ENCODE measurements around the gene CYB5RL. TPM values are rescaled to one million over a fixed set of nuclear protein-coding genes. Genes with fewer than 3 reads are reported as not detected.

Gene CYB5RL
- total RNA-seq, 1 donor from 2014 or later = 5.2 TPM

DNA sequence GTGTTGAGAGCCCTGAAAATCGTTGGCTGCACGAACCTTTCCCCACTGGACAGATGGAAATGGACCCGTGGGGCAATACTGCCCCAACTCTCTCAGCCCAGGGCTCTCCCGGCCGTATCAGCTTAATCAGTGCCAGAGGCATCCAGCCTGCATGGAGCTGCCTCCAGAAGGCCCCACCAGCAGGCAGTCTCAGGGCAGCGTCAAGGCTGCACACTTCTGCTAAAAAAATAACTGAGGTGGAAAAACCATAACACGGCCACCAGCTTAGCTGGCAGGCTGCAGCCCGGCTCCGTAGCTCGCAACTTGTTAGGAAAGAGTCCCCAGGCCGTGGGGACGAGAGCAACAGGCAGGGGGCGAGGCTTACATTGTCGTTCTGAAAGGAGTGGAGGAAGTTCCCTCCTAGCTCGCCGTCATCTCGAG lies 28.1 kb upstream of the CYB5RL start:
- H3K36me3 ChIP-seq (ENCODE audit: control insufficient read depth in 3 of 3, insufficient read depth in 3 of 3, low read length in 3 of 3) = peaks cover 2 to 12% (median 9%) of the 10 kb centered on the region in 3 donors
- peaks cover 0 to 10% (median 2%) of the 10 kb centered on the region in 3 donors for H3K4me1 ChIP-seq (ENCODE audit: control insufficient read depth in 3 of 3, insufficient read depth in 3 of 3, low read length in 3 of 3)
- H3K27ac ChIP-seq (ENCODE audit: low read depth, low read length) = no peak overlapping the region
- no peak overlapping the region for H3K9ac ChIP-seq (ENCODE audit: low read depth in 1 of 3, low read length in 3 of 3)
- H3K27me3 ChIP-seq (ENCODE audit: control insufficient read depth in 3 of 3, insufficient read depth in 3 of 3, low read length in 3 of 3) = no peaks in the 10 kb centered on the region
- no peaks in the 10 kb centered on the region for H3K9me3 ChIP-seq (ENCODE audit: control insufficient read depth in 3 of 3, low read length in 3 of 3)
- H3K4me3 ChIP-seq (ENCODE audit: low read length in 3 of 3) = no peak overlapping the region

DNA sequence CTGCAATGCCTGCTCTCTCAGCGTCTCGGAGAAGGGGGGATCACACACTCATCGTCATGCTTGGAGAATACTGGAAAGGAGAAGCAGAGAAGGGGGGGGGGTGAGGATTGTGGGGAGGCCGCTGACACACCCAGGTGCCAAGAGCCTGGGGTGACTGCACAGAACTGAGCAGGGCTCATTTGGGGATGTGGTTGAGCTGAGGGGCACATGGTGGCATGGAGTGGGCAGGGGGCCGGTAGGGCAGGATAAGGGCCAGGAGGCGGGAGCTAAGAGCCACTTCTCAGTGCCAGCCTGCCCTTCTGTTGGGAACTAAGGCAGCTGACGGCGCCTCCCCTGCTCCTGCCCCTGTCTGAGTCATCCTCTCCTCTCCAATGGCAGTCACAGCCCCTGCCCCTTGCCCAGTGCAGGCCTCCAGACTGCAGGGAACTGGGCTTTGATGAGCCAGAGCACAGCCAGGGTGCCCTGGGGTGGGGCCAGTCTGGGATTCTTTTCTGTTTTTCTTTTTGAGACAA lies 27.3 kb upstream of the CYB5RL start:
- H3K27ac ChIP-seq (ENCODE audit: low read depth, low read length) = no peak overlapping the region
- no peaks in the 10 kb centered on the region for H3K9me3 ChIP-seq (ENCODE audit: control insufficient read depth in 3 of 3, low read length in 3 of 3)
- no peak overlapping the region for H3K4me3 ChIP-seq (ENCODE audit: low read length in 3 of 3)
- peaks cover 0 to 10% (median 3%) of the 10 kb centered on the region in 3 donors for H3K4me1 ChIP-seq (ENCODE audit: control insufficient read depth in 3 of 3, insufficient read depth in 3 of 3, low read length in 3 of 3)
- H3K9ac ChIP-seq (ENCODE audit: low read depth in 1 of 3, low read length in 3 of 3) = no peak overlapping the region
- no peaks in the 10 kb centered on the region for H3K27me3 ChIP-seq (ENCODE audit: control insufficient read depth in 3 of 3, insufficient read depth in 3 of 3, low read length in 3 of 3)
- peaks cover 2 to 12% (median 9%) of the 10 kb centered on the region in 3 donors for H3K36me3 ChIP-seq (ENCODE audit: control insufficient read depth in 3 of 3, insufficient read depth in 3 of 3, low read length in 3 of 3)

DNA sequence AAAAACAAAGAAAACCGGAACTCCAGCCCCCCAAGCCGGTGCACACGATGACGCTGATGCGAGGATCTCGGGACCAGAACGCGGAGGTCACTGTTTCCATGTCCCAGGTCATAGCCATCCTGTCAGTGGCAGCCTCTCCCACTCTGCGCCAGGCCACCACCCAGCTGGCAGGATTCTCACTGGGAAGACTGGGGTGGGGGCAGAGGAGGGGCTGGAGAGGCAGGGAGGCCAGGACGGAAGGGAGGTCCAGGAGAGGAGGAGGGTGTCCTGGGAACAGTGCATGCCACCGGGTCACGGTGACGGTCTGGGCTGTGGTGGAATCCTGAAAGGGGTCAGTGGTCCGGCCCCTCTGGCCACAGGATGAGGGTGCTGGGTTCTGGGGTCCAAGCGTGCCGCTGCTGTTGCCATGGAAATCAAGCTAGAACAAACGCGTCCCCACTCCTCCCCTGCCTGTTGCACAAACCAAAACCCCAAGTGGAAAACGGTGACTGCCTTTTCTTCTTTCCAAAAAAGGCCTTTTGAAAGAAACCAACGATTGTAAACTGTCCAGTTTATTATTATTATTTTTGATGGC lies 26.2 kb upstream of the CYB5RL start:
- H3K27me3 ChIP-seq (ENCODE audit: control insufficient read depth in 3 of 3, insufficient read depth in 3 of 3, low read length in 3 of 3) = no peaks in the 10 kb centered on the region
- H3K27ac ChIP-seq (ENCODE audit: low read depth, low read length) = no peak overlapping the region
- H3K36me3 ChIP-seq (ENCODE audit: control insufficient read depth in 3 of 3, insufficient read depth in 3 of 3, low read length in 3 of 3) = peaks cover 2 to 12% (median 9%) of the 10 kb centered on the region in 3 donors
- H3K4me3 ChIP-seq (ENCODE audit: low read length in 3 of 3) = no peak overlapping the region
- no peak overlapping the region for H3K9ac ChIP-seq (ENCODE audit: low read depth in 1 of 3, low read length in 3 of 3)
- H3K9me3 ChIP-seq (ENCODE audit: control insufficient read depth in 3 of 3, low read length in 3 of 3) = no peaks in the 10 kb centered on the region
- H3K4me1 ChIP-seq (ENCODE audit: control insufficient read depth in 3 of 3, insufficient read depth in 3 of 3, low read length in 3 of 3) = peaks cover 4 to 14% (median 8%) of the 10 kb centered on the region in 3 donors

DNA sequence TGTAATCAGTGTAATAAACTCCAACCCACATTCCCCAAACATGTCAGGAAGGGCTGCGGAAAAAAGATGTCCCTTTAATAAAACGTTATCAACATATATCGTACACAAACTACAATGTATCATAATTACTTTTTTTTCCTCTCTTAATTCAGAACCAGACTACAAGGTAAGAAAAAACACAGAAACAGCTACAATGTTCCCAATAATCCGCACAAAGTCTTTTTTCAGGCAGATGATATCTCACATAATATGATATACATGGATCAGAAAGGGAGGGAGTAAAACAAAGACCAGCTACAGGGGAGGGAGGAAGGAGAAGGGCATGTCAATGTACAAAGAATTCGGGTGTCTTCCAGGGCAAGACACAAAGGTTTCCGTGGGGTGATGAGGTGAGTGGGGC lies 25.5 kb upstream of the CYB5RL start:
- Histone ChIP-seq H3K4me3 (ENCODE audit: low read length in 3 of 3) (no peak overlapping the region), H3K27me3 (ENCODE audit: control insufficient read depth in 3 of 3, insufficient read depth in 3 of 3, low read length in 3 of 3) (no peaks in the 10 kb centered on the region), H3K36me3 (ENCODE audit: control insufficient read depth in 3 of 3, insufficient read depth in 3 of 3, low read length in 3 of 3) (peaks cover 2 to 12% (median 4%) of the 10 kb centered on the region in 3 donors), H3K9ac (ENCODE audit: low read depth in 1 of 3, low read length in 3 of 3) (no peak overlapping the region), H3K27ac (ENCODE audit: low read depth, low read length) (no peak overlapping the region), H3K9me3 (ENCODE audit: control insufficient read depth in 3 of 3, low read length in 3 of 3) (no peaks in the 10 kb centered on the region), H3K4me1 (ENCODE audit: control insufficient read depth in 3 of 3, insufficient read depth in 3 of 3, low read length in 3 of 3) (peaks cover 9 to 21% (median 14%) of the 10 kb centered on the region in 3 donors)

DNA sequence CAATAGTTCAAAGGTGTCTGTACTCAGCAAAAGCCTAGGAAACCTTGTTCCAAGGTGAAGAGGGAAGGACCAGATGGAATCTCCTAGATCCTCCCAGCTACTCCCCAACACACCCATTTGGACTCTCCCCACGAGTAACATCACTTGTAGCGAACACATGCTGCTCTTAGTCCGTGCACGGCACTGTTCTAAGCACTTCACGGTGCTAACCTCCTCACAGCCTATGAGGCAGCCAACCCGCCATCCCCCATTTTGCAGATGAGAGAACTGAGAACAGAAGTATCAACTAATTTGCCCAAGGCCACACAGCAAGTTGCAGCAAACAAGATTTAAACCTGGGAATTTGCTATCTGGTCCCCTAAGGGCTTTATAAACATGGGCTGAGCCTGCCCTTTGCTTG lies 24.4 kb upstream of the CYB5RL start:
- Histone ChIP-seq H3K4me3 (ENCODE audit: low read length in 3 of 3) (no peak overlapping the region), H3K4me1 (ENCODE audit: control insufficient read depth in 3 of 3, insufficient read depth in 3 of 3, low read length in 3 of 3) (peaks cover 20 to 30% (median 24%) of the 10 kb centered on the region in 3 donors), H3K27ac (ENCODE audit: low read depth, low read length) (no peak overlapping the region), H3K9me3 (ENCODE audit: control insufficient read depth in 3 of 3, low read length in 3 of 3) (no peaks in the 10 kb centered on the region), H3K9ac (ENCODE audit: low read depth in 1 of 3, low read length in 3 of 3) (no peak overlapping the region), H3K27me3 (ENCODE audit: control insufficient read depth in 3 of 3, insufficient read depth in 3 of 3, low read length in 3 of 3) (no peaks in the 10 kb centered on the region), H3K36me3 (ENCODE audit: control insufficient read depth in 3 of 3, insufficient read depth in 3 of 3, low read length in 3 of 3) (peaks cover 2 to 10% (median 4%) of the 10 kb centered on the region in 3 donors)

DNA sequence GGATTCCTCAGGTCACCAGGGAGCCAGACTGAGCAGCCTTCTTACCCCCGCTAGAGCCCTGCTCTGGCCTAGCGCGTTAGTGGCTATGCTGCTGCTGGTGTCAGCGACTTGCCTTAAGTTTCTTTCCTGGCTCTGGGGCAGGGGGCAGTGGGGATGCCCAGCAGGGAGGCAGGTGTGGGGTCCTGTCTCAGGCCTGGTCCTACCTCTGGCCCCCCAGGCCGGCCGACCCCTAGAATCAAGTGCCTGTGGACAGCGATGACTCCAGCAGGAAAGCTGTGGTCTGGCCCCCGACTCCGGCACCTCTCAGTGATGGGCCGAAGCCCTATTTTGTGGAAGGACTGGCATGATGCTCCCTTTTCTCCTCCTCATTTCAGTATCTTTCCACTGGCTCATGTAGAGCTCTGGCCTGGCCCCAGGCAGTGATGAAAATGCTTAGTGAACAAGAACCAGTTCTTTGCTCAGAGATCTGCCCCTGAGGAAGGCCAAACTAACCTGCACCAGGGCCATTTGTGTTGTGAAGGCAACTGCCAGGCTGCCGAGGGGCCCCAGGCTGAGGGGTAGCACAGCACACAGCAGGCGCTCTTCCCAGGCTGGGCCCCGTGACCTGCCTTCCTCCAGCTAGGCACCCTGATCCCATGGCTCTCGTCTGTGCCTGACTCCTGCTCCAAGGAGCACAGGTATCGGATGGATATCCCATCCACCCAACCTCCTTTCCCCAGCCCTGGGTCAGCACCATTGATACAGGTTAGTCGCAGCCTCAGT lies 23.8 kb upstream of the CYB5RL start:
- Histone ChIP-seq H3K27me3 (ENCODE audit: control insufficient read depth in 3 of 3, insufficient read depth in 3 of 3, low read length in 3 of 3) (no peaks in the 10 kb centered on the region), H3K9me3 (ENCODE audit: control insufficient read depth in 3 of 3, low read length in 3 of 3) (no peaks in the 10 kb centered on the region), H3K4me1 (ENCODE audit: control insufficient read depth in 3 of 3, insufficient read depth in 3 of 3, low read length in 3 of 3) (peaks cover 26 to 32% (median 30%) of the 10 kb centered on the region in 3 donors), H3K9ac (ENCODE audit: low read depth in 1 of 3, low read length in 3 of 3) (no peak overlapping the region), H3K27ac (ENCODE audit: low read depth, low read length) (no peak overlapping the region), H3K4me3 (ENCODE audit: low read length in 3 of 3) (no peak overlapping the region), H3K36me3 (ENCODE audit: control insufficient read depth in 3 of 3, insufficient read depth in 3 of 3, low read length in 3 of 3) (peaks cover 4 to 16% (median 8%) of the 10 kb centered on the region in 3 donors)

- peaks cover 26 to 32% (median 31%) of the 10 kb centered on the region in 3 donors for H3K4me1 ChIP-seq (ENCODE audit: control insufficient read depth in 3 of 3, insufficient read depth in 3 of 3, low read length in 3 of 3)
- no peak overlapping the region for H3K27ac ChIP-seq (ENCODE audit: low read depth, low read length)
- H3K4me3 ChIP-seq (ENCODE audit: low read length in 3 of 3) = no peak overlapping the region
- H3K9ac ChIP-seq (ENCODE audit: low read depth in 1 of 3, low read length in 3 of 3) = no peak overlapping the region
- H3K9me3 ChIP-seq (ENCODE audit: control insufficient read depth in 3 of 3, low read length in 3 of 3) = no peaks in the 10 kb centered on the region
- H3K36me3 ChIP-seq (ENCODE audit: control insufficient read depth in 3 of 3, insufficient read depth in 3 of 3, low read length in 3 of 3) = peaks cover 11 to 20% (median 14%) of the 10 kb centered on the region in 3 donors
- no peaks in the 10 kb centered on the region for H3K27me3 ChIP-seq (ENCODE audit: control insufficient read depth in 3 of 3, insufficient read depth in 3 of 3, low read length in 3 of 3)
These were observed 22.9 kb upstream of the CYB5RL start for GRCh38 chr1:54222711-54223110.

DNA sequence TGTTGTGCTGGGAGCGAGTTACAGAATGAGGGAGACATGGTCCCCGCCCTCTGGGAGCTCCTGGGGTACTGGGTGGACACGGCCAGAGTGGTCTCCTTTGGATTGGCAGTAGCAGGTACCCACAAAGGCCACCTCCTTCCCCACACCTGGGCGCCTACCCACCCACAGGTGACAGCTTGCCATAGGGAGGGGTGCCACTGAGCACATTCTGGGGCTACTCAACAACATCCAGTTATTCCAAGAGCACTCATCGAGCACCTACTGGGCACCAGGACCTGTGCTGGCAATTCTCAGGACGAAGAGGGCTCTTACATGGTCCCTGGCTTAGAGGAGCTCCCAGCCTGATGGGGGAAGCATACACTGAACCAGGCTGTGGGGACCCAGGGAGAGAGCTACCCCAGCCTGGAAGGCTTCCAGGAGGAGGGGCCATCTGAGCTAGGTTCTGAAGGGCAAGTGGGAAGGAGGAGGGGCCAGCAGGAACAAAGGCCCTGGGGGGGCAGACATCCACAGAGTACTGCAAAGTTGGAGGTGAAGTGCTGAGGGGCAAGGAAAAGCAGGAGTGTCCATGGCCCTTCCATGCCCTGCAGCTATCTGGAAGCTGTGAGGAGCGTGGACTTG lies 22.1 kb upstream of the CYB5RL start:
- Histone ChIP-seq H3K4me1 (ENCODE audit: control insufficient read depth in 3 of 3, insufficient read depth in 3 of 3, low read length in 3 of 3) (peaks cover 26 to 31% (median 28%) of the 10 kb centered on the region in 3 donors), H3K9me3 (ENCODE audit: control insufficient read depth in 3 of 3, low read length in 3 of 3) (no peaks in the 10 kb centered on the region), H3K36me3 (ENCODE audit: control insufficient read depth in 3 of 3, insufficient read depth in 3 of 3, low read length in 3 of 3) (peaks cover 19 to 25% (median 20%) of the 10 kb centered on the region in 3 donors), H3K27ac (ENCODE audit: low read depth, low read length) (no peak overlapping the region), H3K9ac (ENCODE audit: low read depth in 1 of 3, low read length in 3 of 3) (no peak overlapping the region), H3K27me3 (ENCODE audit: control insufficient read depth in 3 of 3, insufficient read depth in 3 of 3, low read length in 3 of 3) (no peaks in the 10 kb centered on the region), H3K4me3 (ENCODE audit: low read length in 3 of 3) (no peak overlapping the region)

- Histone ChIP-seq H3K36me3 (ENCODE audit: control insufficient read depth in 3 of 3, insufficient read depth in 3 of 3, low read length in 3 of 3) (peaks cover 26 to 32% (median 27%) of the 10 kb centered on the region in 3 donors), H3K27ac (ENCODE audit: low read depth, low read length) (peak overlapping the region; percentile 72), H3K4me3 (ENCODE audit: low read length in 3 of 3) (peak overlapping the region in 1 of 3 donors; percentile 32), H3K9me3 (ENCODE audit: control insufficient read depth in 3 of 3, low read length in 3 of 3) (no peaks in the 10 kb centered on the region), H3K9ac (ENCODE audit: low read depth in 1 of 3, low read length in 3 of 3) (peak overlapping the region; percentile 7 to 12 (median 8)), H3K27me3 (ENCODE audit: control insufficient read depth in 3 of 3, insufficient read depth in 3 of 3, low read length in 3 of 3) (no peaks in the 10 kb centered on the region), H3K4me1 (ENCODE audit: control insufficient read depth in 3 of 3, insufficient read depth in 3 of 3, low read length in 3 of 3) (peaks cover 26 to 31% (median 28%) of the 10 kb centered on the region in 3 donors)
These were observed 21.4 kb upstream of the CYB5RL start for GRCh38 chr1:54221113-54221834.
